ENCODE measurements around the gene ZNF770. TPM values are rescaled to one million over a fixed set of nuclear protein-coding genes. Genes with fewer than 3 reads are reported as not detected.
A peak's percentile ranks its signal among the peaks of the same experiment; 100 is the strongest.

ZNF770 gene
- total and polyA plus RNA-seq, 9 of the 15 experiments (the other 6 are each of a cell fraction or from before 2014, with no cell fraction given), result 3.4 to 50.8 (median 40.3) TPM

DNA sequence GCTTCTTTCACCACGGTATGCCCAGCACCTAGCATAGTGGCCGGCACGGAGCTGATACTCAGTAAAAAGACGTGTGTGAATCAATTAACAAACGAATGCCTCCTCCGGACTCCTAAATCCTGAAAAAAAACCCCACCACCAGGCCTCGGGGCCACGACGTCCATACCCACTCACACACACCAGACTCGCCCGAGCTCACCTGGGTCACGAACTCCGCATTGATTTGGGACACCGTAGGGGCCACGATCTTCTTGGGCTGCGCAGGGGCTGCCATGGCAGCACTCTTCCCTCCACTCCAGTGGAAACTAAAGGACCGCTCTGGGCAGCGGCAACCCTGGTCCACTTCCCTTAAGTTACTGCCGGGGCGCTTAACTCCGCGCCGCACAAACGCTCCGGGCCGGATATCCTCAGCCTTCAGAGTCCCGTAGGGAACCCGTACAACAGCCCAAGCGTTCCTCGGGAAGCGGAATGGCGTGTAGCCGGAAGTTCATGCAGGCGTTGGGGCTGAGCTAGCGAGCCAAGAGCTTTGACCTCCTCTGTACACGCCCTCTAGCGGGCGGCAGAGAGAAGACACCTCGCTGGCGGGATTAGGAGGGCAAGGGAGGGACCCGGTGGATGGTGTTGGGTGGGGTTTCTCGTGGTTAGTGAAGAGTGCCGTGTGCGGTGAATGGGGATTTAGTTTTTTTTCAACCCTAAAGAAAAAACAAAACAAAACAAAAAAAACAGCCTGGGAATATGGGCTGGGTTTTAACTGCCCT, 18.6 kb downstream of the ZNF770 start, which contains the start of gene AQR (continued):
- TF ChIP-seq CBX8 (IDR thresholded peaks at IDR 0.05; ENCODE audit: borderline replicate concordance, extremely low read depth, low read depth, low read length, poor library complexity, severe bottlenecking) (no peak), MYC (IDR thresholded peaks at IDR 0.05; ENCODE audit: low read depth, low read length) (peak; percentile 82), MYC (CRISPR knock-in tag; IDR thresholded peaks at IDR 0.05; ENCODE audit: borderline replicate concordance, low read depth) (peak; percentile 64; the same call in 1 of the 2 replicates), ESRRA (IDR thresholded peaks at IDR 0.05; ENCODE audit: borderline replicate concordance, low read depth) (peak; percentile 76), FOXP1 (CRISPR knock-in tag; IDR thresholded peaks at IDR 0.05) (no peak), ATF1 (CRISPR knock-in tag; IDR thresholded peaks at IDR 0.05) (no peak), ATF1 (tag; IDR thresholded peaks at IDR 0.05) (peak; percentile 95), ZNF76 (CRISPR knock-in tag; IDR thresholded peaks at IDR 0.05; ENCODE audit: borderline replicate concordance) (no peak), NBN (IDR thresholded peaks at IDR 0.05; ENCODE audit: low read depth) (peak; percentile 86; the same call in 1 of the 2 replicates), ZNF121 (CRISPR knock-in tag; conservative IDR thresholded peaks at IDR 0.05) (no peak), U2AF1 (optimal IDR thresholded peaks at IDR 0.05; ENCODE audit: low read depth, low read length) (no peak), ZNF133 (CRISPR knock-in tag; IDR thresholded peaks at IDR 0.05) (no peak), MED1 (CRISPR knock-in tag; IDR thresholded peaks at IDR 0.05; ENCODE audit: borderline replicate concordance) (no peak), ZNF165 (CRISPR knock-in tag; IDR thresholded peaks at IDR 0.05; ENCODE audit: borderline replicate concordance) (no peak), DMBX1 (CRISPR knock-in tag; IDR thresholded peaks at IDR 0.05; ENCODE audit: borderline replicate concordance) (no peak), ZNF778 (CRISPR knock-in tag; IDR thresholded peaks at IDR 0.05) (no peak), GTF2E2 (tag; IDR thresholded peaks at IDR 0.05) (0 out of 2 replicates have a peak, but pooled peaks have one; percentile 30)
- TF ChIP-seq, protein P1, sequence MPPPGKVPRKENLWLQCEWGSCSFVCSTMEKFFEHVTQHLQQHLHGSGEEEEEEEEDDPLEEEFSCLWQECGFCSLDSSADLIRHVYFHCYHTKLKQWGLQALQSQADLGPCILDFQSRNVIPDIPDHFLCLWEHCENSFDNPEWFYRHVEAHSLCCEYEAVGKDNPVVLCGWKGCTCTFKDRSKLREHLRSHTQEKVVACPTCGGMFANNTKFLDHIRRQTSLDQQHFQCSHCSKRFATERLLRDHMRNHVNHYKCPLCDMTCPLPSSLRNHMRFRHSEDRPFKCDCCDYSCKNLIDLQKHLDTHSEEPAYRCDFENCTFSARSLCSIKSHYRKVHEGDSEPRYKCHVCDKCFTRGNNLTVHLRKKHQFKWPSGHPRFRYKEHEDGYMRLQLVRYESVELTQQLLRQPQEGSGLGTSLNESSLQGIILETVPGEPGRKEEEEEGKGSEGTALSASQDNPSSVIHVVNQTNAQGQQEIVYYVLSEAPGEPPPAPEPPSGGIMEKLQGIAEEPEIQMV (tag; conservative IDR thresholded peaks at IDR 0.05; ENCODE audit: low read depth), result no peak
- TF ChIP-seq, protein P2, sequence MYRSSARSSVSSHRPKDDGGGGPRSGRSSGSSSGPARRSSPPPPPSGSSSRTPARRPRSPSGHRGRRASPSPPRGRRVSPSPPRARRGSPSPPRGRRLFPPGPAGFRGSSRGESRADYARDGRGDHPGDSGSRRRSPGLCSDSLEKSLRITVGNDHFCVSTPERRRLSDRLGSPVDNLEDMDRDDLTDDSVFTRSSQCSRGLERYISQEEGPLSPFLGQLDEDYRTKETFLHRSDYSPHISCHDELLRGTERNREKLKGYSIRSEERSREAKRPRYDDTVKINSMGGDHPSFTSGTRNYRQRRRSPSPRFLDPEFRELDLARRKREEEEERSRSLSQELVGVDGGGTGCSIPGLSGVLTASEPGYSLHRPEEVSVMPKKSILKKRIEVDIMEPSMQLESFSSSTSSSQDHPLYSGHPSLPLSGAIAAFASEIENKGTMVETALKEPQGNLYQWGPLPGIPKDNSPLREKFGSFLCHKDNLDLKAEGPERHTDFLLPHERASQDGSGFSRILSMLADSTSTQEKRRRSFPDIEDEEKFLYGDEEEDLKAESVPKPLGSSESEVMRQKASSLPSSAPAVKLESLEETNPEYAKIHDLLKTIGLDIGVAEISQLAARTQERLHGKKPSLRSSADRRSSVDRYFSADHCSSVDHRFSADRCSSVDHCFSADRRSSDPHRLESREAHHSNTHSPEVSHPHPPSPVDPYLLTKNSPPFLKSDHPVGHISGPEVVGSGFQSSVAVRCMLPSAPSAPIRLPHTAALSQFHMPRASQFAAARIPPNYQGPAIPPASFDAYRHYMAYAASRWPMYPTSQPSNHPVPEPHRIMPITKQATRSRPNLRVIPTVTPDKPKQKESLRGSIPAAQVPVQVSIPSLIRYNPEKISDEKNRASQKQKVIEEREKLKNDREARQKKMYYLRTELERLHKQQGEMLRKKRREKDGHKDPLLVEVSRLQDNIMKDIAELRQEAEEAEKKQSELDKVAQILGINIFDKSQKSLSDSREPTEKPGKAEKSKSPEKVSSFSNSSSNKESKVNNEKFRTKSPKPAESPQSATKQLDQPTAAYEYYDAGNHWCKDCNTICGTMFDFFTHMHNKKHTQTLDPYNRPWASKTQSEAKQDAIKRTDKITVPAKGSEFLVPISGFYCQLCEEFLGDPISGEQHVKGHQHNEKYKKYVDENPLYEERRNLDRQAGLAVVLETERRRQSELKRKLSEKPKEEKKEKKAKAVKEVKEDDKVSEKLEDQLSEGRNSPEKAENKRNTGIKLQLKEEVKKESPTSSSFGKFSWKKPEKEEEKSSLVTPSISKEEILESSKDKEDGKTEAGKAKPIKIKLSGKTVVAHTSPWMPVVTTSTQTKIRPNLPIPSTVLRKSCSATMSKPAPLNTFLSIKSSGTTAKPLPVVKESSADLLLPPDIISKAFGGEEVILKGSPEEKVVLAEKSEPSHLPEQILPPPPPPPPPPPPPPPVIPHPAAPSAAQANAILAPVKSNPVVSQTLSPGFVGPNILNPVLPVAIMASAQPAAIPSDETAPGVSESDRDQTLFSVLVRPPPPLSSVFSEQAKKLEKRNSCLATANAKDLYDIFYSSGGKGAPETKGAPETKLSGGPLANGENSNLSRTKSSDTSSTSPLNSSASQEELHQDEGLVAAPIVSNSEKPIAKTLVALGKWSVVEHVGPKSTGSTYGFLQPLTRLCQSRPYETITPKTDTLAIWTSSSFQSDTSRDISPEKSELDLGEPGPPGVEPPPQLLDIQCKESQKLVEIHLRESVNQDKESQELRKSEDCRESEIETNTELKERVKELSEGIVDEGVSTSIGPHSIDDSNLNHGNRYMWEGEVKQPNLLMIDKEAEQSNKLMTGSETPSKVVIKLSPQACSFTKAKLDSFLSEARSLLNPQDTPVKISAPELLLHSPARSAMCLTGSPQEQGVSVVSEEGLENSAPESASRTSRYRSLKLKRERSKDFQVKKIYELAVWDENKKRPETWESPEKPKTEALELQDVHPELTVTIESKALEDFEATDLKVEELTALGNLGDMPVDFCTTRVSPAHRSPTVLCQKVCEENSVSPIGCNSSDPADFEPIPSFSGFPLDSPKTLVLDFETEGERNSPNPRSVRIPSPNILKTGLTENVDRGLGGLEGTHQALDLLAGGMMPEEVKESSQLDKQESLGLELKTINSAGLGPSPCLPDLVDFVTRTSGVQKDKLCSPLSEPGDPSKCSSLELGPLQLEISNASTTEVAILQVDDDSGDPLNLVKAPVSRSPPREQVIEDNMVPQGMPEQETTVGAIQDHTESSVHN (IDR thresholded peaks at IDR 0.05; ENCODE audit: borderline replicate concordance in 1 of 2, low read depth in 1 of 2), result no peak; a peak in 1 of 4 replicates

Measured in K562 (cell line).